NCI-H2081 (cell line): ENCODE measurements around the gene GLT1D1.
"Not testable (repeated sequence)": the region's sequence is repeated elsewhere in the genome, so short reads cannot be mapped to it uniquely, and the experiment has no call there.

Source experiments
- DNase-seq, 2 experiments: peaks; one replicate each; lab custom pipeline; 2025; lab: John Stamatoyannopoulos, UW

GLT1D1 gene

DNA sequence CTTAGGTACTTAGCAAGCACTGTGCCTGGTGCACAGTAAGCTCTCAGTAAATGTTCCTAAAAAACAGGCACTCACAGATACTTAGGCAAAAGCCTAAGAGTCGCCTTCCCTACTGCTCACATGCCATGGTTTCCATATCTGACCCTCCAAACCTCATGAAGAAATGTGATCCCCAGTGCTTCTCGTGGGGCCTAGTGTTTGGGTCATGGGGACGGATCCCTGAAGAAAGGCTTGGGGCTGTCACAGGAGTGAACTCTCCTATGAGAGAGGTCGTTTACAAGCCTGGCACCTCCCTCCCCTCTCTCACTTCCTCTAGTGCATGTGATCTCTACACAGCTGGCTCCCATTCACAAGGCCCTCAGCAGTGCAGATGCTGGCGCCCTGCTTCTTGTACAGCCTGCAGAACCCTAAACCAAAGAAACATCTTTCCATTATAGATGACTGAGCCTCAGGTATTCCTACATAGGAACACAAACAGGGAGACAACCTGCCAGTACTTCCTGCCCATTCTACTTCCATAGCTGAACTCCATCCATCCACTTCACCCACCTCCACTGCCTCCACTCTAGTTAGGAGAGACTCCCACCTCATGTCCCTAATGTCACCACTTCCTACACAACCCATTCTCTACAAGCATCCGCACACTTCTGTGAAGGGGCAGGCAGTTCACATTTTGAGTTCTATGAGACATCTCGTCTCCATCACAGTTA, 32.4 kb upstream of the GLT1D1 start:
- peak in 1 of 2 experiments; percentile 37 for DNase-seq

DNA sequence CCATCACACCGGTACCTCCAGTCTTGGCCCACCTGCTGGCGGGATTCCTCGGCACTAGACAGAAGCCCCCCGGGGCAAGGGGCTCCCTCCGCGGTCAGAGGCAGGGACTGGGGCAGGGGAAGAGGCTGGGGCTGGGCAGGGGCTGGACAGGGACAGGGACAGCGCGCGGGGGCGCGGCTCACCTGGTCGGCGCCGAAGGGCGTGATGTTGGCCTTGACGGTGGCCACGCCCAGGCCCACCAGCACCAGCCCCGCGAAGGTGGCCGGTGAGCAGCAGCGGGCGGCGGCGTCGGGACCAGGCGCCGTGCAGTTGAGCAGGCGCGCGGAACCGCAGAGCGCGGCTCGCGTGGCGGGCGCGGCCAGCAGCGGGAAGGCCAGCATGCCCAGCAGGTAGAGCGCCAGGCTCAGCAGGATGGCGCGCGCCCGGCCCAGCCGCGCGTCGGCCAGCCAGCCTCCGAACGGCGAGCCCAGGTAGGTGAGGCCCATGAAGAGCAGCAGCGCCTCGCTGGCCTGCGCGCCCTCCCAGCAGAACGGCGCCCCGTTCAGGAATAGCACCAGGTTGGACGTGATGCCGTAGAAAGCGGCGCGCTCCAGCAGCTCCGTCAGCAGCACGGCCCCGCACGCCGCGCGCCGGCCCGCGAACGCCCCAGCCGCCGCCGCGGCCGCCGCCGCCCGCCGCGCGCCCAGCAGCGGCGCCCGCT, 29.9 kb upstream of the GLT1D1 start:
- peak in 1 of 2 experiments; percentile 69 for DNase-seq

DNA sequence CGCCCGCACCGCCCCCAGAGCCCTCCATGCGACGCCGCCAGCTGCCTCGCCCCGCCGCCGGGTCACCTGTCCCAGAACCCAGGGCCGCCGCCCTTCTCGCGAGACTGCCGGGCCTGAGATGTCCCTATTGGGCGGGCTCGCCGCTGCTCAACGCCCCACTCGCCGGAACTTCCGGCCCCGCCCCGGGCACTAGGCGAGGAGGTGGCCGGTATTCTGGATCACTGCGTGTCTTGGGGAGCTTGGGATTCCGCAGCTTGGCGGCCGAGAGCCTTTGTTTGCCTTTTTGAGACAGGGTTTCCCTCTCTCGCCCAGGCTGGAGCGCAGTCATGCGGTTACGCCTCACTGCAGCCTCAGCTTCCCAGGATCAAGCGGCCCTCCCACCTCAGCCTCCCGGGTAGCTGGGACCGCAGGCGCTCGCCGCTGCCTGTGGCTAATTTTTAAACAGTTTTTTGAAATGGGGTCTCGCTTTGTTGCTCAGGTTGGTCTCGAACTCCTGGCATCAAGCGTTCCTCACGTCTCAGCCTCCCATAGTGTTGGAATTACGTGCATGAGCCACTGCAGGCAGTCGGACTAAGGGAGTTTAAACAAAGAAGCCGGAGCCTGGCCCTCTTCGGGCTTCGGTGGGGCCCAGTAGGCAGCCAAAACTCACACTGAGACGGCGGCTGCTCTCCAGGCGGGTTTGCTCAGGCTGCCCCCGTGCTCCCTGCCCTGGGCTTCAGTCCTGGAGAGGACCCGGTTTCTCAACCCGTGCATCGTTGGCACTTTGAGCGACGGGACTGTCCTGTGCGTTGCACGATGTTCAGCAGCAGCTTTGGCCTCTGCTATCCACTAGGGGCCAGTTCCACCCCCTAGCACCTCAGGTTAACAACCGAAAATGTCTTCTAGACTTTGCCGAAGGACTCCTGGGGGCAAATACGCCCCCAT, 29.1 kb upstream of the GLT1D1 start, which contains the start of gene SLC15A4:
Gene SLC15A4 (minus strand): TSS at position 43 of the 924 bp plus-strand sequence. CDS start 15 bp downstream, at position 28.
- DNase-seq = peak; percentile 97 to 98

DNA sequence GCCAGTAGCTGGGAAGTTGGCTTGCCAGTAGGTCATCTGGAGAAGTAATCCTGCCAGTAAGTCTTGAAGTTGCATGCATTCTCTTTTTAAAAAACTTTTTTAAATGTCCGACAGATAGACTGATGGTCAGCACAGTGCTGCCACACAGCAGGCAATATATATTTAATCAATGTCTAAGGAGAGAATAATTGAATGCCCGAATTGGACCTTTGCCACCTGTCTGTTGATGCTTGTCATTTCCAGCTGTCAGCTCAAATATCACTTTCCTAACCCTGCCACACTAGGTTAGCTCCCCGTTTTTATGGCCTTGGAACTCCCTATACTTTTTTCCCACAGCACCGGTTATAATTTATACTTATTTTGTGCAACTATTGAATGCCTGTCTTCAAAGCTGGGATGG, 27.4 kb upstream of the GLT1D1 start:
- DNase-seq = peak in 1 of 2 experiments; percentile 17

DNA sequence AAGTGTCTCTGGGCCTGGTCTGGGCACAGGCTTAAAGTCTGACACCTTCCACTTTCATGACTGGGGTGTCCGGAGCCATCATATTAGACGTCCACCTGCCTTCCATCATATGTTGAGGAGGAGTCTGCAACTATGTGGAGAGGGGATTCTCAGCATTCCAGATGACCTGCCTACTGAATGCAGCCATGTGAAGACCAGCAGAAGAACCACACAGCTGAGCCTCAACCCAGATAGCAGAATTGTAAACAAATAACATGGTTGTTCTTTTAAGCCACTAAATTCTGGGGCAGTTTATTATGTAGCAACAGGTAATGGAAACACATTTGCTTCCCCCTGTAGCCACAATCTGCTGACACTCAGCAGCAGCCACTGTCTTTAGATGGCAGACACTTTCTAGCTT, 25.6 kb upstream of the GLT1D1 start:
- no peak for DNase-seq

DNA sequence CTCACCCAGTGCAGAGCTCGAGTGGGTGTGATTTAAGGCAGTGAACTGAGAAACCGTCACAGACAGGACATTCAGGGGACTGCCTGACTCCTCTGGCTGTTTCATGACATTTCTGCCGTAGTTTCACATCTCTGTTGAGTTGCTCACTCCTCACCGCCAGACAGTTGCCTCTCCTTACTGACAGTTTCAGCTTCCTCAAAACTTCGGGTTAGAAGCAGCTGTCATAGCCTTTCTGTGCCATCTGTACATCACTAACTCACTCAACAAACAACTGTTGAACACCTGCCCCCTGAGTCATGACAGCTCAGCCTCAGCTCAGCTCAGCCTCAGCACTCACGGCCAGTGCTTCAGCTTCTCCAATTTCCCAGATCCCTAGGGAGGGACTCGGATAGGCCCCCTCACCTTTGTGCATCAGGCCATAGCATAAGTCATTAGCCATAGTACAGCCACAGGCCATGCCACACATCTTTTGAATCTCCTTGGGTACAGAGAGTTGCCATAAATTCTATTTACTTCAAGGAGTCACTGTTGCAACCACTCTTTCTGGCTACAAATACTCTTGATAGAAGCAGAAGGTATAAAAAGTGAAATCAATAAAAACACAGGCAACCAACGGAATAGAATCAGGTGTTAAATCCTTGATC, 23.3 kb upstream of the GLT1D1 start:
- no peak for DNase-seq

DNA sequence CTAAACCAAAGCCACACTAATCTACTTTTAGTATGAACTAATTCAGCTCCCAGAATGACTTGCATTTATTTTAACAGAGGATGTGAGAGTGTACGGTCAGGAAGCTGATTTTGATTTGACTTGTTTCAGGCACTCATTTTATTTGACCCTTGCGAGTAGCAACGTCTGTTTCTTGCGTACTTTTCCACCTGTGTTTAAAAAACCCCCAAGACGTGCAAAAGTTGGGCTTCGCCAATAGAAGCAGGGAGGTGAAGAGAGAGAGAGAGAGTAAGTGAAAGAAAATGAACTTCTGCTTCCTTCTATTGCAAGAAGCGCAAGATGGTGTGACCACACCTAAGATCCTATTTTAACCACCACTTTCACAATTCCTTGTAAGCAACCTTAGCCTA, 22.8 kb upstream of the GLT1D1 start:
- DNase-seq = no peak

DNA sequence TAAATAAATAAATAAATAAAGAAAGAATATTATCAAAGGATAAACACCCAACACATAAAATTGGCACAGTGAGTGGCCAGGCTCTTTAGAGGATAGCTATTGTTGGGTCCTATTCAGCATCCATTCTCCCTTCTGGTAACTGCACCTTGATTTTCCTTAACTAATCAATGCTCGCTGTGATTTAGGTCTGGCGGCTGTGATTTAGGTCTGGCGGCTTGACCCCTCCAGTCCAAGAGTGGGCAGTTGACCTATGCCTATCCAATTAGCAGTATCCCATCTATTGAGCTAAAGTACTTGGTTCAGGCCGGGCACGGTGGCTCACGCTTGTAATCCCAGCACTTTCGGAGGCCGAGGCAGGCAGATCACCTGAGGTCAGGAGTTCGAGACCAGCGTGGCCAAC, 19.9 kb upstream of the GLT1D1 start:
- no peak for DNase-seq

DNA sequence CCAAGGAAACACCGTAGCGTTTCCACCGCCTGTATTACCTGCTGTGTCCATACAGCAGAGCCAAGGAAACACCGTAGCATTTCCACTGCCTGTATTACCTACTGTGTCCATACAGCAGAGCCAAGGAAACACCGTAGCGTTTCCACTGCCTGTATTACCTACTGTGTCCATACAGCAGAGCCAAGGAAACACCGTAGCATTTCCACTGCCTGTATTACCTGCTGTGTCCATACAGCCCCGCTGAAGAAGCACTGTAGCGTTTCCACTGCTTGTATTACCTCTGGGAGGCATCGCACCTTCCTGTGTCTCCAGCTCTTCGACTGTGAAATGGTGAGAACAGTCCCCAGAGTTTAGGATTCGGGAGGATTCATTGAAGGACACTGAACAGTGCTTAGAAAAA, 13.4 kb upstream of the GLT1D1 start:
- not testable (repeated sequence) for DNase-seq

DNA sequence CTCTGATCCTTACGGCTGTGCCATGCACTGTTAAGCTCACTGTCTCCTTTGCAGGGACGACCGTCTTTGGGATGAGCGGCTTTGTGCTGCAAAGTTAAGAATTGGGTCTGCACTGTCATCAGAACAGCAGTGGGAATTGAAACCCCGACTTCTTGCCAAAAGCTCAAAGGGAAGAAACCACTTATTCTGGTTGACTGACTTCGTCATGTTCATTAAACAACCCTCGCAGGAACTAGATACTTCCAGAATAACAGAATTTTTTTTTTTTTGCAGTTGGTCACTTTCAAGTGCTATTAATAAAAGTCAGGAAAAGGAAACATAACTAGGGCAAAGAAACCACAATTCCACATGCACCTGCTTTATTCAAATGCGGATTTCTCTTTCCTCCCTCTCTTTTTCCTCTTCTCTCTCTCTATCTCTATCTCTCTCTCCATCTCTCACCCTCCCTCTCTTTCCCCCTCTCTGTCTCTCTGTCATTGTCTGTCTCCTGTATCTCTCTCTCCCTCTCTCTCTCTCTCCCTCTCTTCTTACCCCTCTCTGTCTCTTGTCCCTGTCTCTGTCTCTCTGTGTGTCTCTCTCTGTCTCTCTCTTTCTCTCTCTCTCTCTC, 12.3 kb upstream of the GLT1D1 start:
- no peak for DNase-seq

DNA sequence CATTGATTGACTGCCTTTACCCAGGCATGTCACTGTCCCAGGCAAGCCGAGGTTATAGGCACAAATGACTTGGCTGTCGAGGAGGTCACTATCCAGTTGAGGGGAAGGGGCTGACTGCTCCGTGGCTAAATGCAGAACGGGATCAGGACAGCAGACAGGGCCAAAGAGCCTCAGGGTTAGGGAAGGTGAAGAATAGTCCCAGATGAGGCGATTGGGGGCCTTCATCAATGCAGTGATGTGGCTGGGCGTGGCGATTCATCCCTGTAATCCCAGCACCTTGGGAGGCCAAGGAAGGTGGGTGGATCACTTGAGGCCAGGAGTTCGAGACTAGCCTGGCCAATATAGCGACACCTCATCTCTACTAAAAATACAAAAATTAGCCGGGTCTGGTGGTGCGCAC, 10.7 kb upstream of the GLT1D1 start:
- no peak for DNase-seq

DNA sequence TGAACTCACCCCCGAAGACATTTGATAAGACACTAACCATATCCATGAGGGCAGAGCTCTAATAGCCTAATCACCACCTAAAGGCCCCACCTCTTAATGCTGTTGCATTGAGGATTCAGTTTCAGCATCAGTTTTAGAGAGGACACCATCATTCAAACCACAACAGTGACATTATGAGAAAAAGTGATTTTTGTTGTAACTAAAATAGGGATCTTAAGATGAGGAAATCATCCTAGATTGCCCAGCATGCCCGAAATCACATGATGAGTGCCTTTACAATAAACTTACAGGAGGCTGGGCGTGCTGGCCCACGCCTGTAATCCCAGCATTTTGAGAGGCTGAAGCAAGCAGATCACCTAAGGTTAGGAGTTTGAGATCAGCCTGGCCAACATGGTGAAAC, 9.7 kb upstream of the GLT1D1 start:
- no peak for DNase-seq

DNA sequence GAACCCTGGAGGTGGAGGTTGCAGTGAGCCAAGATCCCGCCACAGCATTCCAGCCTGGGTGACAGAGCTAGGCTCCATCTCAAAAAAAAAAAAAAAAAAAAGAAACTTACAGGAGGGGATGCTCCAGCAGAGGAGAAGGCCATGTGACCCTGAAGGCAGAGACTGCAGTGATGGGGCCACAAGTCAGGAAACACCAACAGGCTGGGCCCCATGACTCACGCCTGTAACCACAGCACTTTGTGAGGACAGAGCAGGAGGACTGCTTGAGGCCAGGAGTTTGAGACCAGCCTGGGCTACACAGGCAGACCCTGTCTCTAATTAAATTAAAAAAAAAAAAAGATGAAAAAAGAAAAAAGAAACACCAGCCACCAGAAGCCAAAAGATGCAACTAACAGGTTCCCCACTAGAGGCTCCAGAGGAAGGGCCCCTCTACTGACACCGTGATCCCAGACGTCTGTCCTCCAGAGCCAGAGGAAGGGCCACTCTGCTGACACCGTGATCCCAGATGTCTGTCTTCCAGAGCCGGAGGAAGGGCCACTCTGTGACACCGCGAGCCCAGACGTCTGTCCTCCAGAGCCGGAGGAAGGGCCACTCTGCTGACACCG, 9.1 kb upstream of the GLT1D1 start:
- DNase-seq = no peak

DNA sequence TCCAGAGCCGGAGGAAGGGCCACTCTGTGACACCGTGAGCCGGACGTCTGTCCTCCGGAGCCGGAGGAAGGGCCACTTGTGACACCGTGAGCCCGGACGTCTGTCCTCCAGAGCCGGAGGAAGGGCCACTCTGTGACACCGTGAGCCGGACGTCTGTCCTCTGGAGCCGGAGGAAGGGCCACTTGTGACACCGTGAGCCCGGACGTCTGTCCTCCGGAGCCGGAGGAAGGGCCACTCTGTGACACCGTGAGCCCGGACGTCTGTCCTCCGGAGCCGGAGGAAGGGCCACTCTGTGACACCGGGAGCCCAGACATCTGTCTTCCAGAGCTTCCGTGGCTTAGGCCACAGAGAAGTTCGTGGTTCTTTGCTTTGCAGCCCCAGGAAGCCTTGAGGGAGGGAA, 6.6 kb upstream of the GLT1D1 start:
- not testable (repeated sequence) for DNase-seq

DNA sequence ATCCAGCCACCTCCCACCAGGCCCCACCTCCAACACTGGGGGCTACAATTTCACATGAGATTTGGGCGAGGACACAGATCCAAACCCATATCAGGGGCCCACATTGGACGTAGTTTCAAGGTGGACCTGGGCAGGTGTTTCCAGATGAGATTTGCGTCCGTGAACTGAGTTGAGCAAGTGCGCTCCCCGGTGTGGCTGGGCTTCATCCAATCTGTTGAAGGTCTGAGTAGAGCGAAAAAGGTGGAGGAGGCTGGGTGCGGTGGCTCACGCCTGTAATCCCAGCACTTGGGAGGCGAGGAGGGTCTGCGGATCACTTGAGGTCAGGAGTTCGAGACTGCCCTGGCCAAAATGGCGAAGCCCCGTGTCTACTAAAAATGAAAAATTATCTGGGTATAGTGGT, 4.9 kb upstream of the GLT1D1 start:
- no peak for DNase-seq

DNA sequence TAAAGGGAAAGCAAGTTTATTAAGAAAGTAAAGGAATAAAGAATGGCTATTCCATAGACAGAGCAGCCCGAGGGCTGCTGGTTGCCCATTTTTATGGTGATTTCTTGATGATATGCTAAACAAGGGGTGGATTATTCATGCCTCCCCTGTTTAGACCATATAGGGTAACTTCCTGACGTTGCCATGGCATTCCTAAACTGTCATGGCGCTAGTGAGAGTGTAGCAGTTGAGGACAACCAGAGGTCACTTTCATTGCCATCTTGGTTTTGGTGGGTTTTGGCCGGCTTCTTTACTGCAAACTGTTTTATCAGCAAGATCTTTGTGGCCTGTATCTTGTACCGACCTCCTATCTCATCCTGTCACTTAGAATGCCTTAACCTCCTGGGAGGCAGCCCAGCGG, 3.5 kb upstream of the GLT1D1 start:
- not testable (repeated sequence) for DNase-seq

DNA sequence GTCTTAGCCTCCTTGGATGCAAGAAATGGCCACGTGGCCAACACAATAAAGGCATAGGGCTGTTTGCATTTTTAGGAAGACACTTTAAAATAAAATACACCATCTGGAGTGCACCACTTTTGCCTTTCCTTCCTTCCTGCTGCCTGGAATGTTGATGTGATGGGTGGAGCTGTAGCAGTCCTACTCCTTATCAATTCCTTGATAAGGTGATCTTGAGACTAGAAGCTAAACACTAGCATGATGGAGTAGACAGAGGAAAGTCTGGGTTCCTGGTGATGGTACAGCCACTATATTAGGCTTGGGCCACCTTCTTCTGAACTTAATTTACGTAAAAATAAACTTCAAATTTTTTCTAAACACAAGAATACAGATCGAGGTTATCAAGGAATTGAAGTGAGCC, 2.9 kb upstream of the GLT1D1 start:
- DNase-seq = no peak

DNA sequence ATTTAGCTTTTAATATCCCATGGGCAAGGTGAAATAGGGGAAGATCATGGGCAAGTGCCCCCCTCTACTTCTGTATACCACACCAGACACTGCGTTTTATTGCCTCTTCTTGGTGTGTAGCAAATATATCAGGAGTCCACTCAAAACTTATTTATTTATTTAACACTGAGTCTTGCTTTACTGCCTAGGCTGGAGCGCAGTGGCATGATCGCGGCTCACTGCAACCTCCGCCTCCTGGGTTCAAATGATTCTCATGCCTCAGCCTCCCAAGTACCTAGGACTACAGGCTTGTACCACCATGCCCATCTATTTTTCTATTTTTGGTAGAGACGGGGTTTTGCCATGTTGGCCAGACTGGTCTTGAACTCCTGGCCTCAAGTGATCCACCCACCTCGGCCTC, 1.8 kb upstream of the GLT1D1 start:
- not testable (repeated sequence) for DNase-seq

DNA sequence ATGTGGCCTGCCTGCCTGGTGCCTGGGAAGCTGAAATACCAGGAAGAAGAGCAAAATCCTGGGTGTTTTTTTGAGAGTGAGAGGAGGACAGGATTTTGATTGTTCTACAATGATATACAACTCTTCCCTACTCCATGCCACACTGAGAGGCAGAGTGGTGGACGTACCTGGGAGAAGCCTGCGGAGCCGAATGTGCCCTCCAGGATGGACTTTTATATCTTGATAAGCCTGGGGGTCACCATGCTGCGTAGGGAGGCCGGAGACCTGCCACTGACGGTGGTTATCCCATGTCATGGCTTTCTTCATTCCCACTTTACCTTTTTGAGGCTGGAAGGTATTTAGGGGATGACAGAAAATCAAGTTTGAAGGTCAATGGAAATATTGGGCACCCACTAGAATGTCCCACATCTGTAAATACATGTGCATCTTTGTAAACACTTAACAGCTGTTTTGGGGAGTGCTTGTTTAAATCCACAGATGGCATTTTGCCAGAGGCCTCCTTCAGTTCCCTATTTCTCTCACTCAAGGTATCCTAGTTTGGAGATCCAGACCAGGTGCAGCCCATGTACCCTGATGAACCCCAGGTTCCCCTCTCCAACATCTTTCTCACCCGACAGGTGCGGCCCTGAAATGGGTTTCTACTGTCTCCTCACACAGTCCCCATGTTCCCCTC, 1.1 kb upstream of the GLT1D1 start:
- no peak for DNase-seq

DNA sequence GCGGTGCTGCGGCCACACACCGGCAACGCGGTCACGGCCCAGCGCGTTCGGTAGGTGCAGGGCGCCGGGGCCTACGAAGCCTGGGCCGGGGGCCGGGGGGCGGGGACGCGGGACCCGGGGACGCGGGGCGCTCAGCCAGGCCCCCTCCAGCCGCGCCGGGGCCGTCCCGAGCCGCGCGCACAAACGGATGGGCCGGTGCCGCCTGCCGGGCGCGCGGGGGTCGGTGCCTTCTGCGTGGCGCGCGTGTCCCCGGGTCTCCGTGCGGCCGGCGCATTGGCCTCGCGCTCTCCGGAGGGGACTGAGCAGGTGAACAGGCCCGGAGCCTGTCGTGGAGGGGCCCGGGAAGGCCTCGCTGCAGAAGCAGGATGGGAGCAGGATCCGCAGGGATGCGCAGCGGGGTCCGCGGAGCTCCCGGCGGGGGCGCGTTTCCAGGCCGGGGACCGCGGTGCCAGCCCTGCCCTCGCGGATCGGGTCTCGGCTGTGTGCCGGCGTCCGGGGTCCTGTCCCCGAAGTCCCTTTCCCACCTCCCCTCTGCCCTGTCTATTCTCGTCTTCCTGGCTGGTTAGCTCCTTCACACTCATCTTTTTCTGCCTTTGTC, 421 bp downstream of the GLT1D1 start:
- DNase-seq = no peak
